GM19395 (cell line): ENCODE data around the gene GTF2A1L.
"Not testable (repeated sequence)": the region's sequence is repeated elsewhere in the genome, so short reads cannot be mapped to it uniquely, and the experiment has no call there.

Experiments used
- ATAC-seq: cut with Tn5 transposase; IDR thresholded peaks from one replicate; pipeline ENCODE4 v1.9.1; 2021; ENCODE audit warnings: mild to moderate bottlenecking, moderate library complexity; ENCODE audit not compliant: unreplicated experiment

Gene GTF2A1L, protein sequence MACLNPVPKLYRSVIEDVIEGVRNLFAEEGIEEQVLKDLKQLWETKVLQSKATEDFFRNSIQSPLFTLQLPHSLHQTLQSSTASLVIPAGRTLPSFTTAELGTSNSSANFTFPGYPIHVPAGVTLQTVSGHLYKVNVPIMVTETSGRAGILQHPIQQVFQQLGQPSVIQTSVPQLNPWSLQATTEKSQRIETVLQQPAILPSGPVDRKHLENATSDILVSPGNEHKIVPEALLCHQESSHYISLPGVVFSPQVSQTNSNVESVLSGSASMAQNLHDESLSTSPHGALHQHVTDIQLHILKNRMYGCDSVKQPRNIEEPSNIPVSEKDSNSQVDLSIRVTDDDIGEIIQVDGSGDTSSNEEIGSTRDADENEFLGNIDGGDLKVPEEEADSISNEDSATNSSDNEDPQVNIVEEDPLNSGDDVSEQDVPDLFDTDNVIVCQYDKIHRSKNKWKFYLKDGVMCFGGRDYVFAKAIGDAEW

DNA sequence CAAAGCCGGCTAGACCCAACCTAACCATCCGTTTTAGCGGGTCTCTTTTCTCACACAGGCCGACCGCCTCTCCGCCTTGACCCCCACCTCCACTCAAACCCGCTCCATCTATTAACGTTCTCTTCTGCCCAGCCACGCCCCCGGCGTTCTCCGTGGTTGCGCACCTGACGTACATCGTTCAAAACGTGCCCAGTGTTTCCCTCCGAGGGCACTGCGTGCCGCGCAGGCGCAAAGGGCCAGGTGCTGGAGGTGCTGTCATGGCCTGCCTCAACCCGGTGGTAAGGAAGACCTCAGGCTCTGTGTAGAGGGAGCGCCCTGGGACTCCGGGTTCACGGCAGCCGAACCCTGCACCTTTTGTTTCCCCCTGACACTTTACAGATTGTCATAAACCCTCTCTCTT lies at the start of gene GTF2A1L:
Gene GTF2A1L (plus strand): TSS at position 239 of the 400 bp plus-strand sequence. CDS start 19 bp downstream, at position 258.
- ATAC-seq = no peak

DNA sequence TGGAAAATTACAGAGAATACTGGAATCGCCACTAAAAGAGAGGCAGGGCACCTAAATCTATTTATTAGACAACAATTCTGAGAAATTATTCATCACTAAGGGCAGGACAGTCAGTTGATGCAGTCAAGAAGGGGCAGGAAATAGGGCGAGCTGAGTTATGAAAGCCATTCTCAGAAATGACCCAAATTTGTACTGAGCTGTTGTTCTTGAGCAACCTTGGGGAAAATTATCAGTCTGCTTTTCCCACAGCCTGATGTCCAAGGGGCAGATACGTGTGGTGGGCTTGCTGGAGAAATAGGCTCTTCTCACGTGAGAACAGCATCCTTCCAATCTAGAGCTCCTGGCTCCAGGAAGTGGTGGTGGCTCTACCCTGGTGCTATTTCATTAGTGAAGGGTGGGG lies 49.1 kb upstream of the GTF2A1L start:
- no peak for ATAC-seq

DNA sequence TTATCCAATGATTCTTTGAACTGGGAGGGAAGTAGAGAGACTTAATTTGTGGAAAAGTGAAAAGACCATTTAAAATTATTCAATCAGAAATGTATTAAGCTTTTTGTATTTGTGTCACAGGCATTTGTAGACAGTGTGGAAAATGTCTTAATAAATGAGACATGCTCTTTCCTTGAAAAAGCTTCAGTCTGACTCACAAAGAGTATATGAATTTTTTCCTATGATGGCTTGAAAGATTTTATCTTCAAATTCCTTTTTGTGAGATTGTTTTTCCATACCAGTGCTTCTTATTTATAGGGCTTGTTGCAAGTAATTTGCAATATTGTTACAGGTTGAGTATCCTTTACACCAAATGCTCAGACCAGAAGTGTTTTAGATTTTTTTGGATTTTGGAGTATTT lies 48.2 kb upstream of the GTF2A1L start:
- no peak for ATAC-seq

DNA sequence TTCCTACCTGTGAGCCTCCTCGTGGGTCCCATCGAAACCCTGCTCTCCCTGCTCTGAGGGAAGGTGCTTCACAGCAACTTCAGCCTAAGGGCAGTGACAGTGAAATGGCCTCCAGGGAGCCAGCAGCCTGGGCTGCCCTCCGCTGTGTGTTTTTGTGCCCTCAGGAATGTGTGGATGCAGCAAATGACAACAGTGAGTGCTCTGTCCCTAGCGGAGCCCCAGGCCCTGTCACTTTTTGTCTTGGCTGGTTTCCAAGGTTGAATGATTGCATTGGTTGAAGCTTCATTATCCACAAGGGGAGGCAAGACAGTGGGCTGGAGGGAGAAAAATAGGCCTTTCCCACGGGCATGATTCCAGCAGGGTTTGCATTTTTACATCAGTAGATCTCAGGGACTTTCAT lies 44.8 kb upstream of the GTF2A1L start:
- no peak for ATAC-seq

DNA sequence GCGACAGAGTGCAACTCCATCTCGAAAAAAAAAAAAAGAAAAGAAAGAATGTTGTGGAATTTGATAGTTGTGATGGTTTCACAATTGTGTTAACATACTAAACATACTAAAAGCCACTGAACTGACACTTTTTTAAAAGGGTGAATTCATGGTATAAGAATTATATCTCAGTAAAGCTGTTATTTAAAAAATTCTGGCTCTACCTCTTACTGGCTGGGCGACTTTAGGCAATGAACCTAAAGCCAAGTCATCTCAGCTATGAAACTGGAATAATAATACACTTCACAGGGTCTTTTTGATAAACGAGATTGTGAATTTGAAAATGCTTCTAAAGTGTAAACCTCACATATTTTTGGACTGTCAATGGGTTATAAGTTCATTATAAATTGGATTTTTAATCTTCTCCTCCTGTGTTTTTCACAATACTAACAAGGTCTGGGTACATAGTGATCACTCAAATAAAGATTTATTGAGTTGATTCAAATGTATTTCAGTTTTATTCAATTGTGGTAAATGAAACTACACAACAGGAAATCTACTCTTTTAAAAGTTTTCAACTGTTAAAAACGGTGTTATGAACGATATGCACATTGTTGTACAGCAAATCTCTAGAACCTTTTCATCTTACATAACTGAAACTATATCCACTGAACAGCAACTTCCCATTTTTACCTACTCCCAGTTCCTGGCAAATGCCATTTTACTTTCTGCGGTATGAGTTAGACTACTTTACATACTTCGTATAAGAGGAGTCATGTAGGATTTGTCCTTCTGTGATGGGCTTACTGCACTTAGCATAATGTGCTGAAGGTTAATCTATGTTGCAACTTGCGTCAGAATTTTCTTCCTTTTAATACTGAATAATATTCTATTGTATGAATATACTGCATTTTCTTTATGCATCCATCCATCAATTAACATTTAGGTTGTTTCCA lies 43.0 kb upstream of the GTF2A1L start:
- no peak for ATAC-seq

DNA sequence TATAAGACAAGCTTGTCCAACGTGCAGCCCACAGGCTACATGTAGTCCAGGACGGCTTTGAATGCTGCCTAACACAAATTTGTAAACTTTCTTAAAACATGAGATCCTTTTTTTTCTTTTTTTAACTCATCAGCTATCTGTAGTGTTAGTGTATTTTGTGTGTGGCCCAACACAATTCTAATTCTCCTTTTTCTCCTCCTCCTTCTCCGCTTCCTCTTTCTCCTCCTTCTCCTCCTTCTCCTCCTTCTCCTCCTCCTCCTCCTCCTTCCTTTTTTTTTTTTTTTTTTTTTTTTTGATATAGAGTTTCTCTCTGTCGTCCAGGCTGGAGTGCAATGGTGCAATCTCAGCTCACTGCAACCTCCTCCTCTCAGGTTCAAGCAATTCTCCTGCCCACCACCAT lies 39.3 kb upstream of the GTF2A1L start:
- no peak for ATAC-seq

DNA sequence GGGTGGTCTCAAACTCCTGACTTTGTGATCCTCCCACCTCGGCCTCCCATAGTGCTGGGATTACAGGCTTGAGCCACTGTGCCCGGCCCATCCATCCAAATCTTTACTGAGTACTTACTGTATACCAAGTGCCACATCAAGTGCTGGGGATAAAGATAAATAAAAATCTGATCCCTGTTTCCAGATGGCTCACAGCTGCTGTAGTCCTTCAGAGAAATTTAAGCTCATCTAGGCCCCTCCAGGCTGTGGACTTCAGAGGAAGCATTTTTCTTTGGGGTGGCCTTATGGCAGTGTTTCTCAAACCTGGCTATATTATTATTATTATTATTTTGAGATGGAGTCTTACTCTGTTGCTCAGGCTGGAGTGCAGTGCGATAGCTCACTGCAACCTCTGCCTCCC lies 33.7 kb upstream of the GTF2A1L start:
- ATAC-seq = no peak

DNA sequence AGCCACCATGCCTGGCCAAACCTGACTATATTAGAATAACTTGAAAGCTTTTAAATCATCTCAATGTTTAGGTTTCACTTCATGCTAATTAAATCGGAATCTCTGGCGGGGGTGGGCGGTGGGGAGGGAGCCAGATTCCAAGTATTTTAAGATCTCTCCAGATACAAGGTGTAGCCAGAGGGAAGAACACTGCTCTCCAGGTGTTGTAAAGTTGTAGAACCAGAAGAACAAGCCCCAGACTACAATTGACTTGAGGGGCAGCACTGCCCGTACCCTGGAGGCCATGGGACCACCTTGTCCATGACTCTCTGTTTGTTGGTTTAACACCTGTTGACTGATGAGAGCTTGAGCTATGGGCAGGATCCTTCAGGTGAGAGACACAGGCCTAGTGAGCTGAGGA lies 33.1 kb upstream of the GTF2A1L start:
- no peak for ATAC-seq

DNA sequence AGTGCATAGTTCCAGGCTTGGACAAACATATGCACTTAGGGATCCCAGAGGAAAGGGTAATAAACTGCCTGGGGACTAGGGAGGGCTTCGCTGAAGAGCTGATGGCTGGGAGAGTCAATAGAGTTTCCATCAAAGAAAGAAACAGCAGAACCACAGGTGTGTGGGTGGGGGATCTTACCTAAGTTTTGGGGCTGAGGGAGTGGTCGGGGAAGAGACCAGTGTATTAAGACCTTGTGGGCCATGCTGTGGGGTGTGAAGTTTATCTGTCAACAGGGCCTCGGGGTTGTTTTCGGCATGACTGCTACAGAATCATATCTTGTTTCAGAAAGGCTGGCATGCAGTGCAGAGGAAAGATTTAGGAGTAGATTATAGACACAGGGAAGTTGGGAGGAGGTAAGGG lies 31.2 kb upstream of the GTF2A1L start:
- no peak for ATAC-seq

DNA sequence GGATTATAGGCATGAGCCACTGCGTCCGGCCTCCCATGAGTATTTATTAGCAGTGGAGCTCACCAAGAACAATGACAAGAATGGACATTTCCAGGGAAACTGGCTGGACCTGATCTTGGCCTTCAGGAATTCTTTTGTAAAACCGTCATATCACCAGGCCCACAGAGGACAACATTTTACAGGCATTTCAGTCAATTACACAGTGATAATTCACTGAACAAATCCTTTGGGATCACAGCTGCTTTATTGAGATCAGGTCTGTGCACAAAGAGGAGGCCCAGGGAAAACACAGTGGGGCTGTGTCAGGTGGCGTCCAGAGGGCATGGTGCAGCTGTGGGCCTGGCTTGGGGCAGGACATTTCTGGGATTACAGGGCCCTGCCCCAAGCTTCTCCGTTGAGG lies 30.1 kb upstream of the GTF2A1L start:
- ATAC-seq = no peak

DNA sequence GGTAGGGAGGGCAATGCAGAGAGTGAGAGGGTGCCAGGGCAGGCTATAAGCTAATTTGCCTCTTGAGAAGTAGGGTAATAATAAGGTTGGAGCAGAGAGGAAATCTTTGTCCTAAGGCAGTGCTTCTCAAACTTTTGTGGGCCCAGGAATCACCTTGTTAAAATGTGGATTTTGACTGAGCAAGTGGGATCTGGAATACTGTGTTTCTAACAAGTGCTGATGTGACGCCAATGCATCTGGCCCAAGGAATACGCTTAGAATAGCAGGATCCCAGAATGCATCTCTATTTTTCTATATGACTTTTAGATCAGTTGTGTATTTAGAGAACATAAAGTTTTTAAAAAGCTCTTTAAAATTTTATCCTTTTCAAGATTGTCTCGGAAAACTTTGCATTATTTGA lies 29.7 kb upstream of the GTF2A1L start:
- ATAC-seq = no peak

DNA sequence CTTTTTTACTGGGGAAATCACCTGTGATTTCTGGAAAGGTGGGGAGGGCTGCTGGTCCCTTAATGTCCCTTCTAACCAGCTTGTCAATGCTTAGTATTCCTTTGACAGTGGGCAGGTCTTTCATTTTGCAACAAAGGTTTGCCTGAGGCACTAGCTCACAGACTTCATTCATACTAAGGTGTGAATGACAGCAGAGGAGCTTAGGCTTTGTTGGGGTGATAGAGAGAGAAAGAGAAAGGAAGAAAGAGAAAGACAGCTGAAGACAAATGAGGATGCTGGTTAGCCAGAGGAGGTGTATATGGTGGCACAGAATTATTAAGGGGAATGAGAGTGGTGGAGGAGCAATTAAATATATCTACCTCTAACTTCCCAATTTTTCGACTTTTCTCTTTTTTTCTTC lies 28.9 kb upstream of the GTF2A1L start:
- no peak for ATAC-seq

DNA sequence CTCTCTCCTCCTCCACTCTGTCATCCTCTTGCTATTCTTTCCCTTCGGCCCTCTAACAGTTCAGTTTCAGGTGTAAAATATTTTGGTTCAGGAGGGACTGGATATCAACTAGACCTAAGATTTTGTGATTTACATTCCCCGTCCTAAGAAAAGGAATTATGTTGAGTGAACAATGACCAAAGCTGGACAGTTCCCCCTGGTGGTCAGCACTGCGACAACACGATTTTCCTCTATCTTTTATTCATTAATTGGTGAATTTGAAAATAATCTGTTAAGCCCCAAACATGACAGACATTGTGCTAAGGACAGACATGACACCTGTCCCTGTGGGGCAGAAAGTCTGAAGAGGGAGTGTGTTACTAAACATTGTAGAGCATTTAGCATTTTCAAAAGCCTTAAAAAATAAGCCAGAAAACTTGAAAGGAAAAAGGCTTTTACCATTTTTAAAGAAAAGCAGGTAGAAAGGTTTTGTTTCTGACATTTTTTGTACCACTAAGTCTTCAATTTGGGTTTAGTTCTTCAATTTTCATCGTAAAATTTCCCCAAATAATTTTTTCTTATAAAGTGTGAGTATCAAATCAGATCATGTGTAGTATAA lies 28.4 kb upstream of the GTF2A1L start:
- no peak for ATAC-seq

DNA sequence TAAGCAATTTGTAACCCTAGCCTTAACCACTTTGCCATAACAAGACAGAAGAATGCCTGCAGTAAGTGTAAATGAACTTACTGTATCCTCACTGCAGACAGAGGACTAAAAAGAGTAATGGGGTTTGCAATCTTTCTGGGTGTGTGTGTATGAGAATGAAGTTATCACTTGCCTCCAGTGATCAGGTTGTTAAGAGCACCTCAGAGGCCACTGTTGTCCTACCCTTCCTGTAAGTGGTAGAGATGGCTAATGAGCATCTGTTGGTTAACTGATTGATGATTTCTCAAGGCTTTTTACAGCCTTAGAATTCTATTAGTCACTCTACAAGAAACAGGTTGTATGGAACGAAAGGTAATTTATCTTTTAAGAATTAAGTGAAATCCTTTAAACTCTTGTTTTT lies 27.6 kb upstream of the GTF2A1L start:
- no peak for ATAC-seq

DNA sequence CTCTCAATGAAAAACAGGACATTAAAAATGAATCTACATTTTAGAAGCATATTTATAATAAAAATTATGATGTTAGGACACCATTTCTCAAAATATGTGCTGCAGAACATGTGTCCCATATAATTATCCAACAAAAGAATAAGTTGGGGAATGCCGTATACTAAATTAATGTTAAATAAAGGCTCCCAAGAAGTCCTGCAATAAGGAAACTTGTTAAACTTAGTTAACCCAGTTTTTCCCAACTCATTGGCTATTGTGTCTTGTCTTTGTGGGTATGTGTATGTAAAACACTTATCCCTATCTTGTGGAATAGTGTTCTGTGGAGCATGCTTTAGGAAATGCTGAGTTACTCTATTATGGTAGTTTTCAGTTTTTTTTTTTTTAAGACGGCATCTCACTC lies 25.6 kb upstream of the GTF2A1L start:
- no peak for ATAC-seq

DNA sequence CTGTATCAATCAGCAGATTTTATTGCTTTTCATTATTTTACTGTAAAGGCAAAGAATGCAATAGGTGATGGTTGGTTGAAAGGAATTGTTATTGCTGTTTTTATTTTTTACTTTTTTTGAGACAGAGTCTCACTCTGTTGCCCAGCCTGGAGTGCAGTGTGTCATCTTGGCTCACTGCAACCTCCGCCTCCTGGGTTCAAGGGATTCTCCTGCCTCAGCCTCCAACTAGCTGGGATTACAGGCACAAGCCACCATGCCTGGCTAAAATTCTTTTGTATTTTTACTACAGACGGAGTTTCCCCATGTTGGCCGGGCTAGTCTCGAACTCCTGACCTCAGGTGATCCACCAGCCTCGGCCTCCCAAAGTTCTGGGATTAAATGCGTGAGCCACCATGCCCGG lies 20.9 kb upstream of the GTF2A1L start:
- not testable (repeated sequence) for ATAC-seq

DNA sequence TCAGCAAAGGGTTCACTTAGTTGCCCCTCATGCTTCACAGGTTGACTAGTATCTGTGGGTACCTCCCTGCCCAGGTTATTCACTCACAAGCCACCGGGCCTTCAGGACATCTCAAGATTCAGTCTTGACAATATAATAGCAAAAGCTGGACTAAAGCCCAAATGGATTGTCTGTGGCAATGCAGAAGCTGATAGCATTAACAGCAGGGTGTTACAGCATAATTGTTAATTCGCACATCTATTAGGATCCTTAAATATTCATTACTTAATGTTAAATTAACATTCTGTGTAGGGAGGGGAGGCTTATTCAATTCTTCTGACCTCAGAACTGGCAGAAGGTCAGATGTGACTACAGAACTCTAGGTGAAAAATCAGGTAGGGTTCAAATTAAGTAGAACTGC lies 20.2 kb upstream of the GTF2A1L start:
- ATAC-seq = no peak

DNA sequence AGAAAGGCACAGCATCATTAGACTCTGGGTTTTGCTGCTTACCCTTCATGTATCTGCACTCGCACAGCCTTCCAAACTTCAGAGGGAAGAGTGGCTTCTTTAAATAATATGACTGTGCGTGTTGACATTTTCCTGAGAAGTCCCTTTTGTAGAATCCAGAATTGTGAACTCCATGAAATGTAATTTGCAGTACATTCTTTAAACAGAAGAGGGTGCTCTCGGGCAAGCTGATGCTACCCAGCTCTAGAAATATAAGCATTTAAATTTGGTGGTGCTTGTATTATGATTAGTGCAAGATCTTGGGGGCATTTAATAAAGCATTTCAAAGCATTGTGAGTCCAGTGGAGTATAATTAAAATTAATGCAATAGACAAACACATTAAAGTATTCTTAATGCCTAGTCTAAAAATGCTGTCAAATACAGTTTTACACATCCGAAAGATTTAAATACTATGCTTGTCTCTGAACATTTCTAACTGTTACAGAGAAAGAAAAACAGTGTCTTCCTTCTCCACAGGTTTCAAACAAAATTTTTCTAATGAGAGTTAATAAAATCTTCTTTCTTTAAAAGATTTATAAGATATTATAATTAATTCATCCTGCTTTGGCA lies 17.3 kb upstream of the GTF2A1L start:
- no peak for ATAC-seq

DNA sequence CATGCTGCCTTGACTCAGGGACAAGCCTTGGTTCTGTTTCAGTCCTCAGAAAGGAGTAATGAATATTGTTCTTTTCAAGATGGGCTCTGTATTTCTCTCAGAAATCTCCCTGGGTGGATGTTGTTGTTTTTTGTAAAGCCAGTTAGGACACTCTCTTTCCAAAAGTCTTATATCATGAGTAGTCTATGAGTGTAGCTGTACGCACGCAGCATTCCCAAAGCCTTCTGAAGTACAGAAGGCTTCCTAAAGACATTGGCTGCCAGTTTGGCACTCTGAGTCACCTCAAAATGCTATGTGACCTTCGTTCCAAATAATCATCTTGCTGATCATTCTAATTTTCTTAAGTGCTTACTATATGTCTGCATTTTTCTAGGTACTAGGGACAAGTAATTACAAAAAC lies 16.7 kb upstream of the GTF2A1L start:
- ATAC-seq = no peak

DNA sequence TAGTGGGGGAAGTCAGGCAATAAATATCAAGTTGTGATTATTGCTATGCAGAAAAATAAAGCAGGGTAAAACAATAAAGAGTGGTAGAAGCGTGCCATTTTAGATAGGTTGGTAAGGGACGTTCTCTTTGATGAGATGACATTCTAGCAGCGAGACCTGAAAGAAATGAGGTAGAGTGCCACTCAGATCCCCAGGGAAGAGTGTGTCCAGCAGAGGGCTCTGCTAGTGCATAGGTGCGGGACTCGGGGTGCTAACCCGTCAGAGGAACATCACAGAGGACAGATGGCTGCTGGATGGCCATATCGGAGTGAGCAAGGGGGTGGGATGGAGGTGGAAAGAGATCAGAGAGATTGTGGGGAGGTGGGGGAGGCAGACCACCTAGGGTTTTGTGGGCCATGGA lies 16.3 kb upstream of the GTF2A1L start:
- no peak for ATAC-seq
